T-helper 17 cell (primary cell): ENCODE data around the gene NTSR1. TPM values are rescaled to one million over a fixed set of nuclear protein-coding genes. Genes with fewer than 3 reads are reported as not detected.

ENCODE experiments used
- ATAC-seq: fragments of 150-1000 bp; cut with Tn5 transposase; 2 replicates; pipeline ENCODE4 v1.10.0; 2021; ENCODE audit warnings: mild to moderate bottlenecking, moderate library complexity
- DNase-seq, 3 donors: peaks; one replicate each; pipeline versions ENCODE4 v3.0.0 to v3.0.0-alpha.2; 2020 to 2021
- H3K9me3 ChIP-seq: one replicate; pipeline ENCODE4 v1.7.0; 2013; ENCODE audit warnings: low read length, mild to moderate bottlenecking; ENCODE audit not compliant: control insufficient read depth, poor library complexity, severe bottlenecking
- H3K27ac Mint-ChIP-seq: one replicate; pipeline ENCODE4 v1.8.0; 2022; ENCODE audit warnings: mild to moderate bottlenecking, moderate library complexity, mixed read lengths
- H3K27me3 Mint-ChIP-seq: one replicate; pipeline ENCODE4 v1.8.0; 2022; ENCODE audit warnings: mixed read lengths
- H3K36me3 Mint-ChIP-seq: one replicate; pipeline ENCODE4 v1.8.0; 2022; ENCODE audit warnings: low read depth, mixed read lengths
- H3K4me1 Mint-ChIP-seq: one replicate; pipeline ENCODE4 v1.8.0; 2022; ENCODE audit warnings: mild to moderate bottlenecking, mixed read lengths
- H3K4me3 Mint-ChIP-seq: one replicate; pipeline ENCODE4 v1.8.0; 2022; ENCODE audit warnings: mild to moderate bottlenecking, moderate library complexity, mixed read lengths
- total RNA-seq, 4 donors: library from RNA in 2 of 4; stranded (reverse) in 2 of 4; gene quantifications; one replicate each; pipeline ENCODE4 v1.2.3 and lab custom pipeline; 2022 to 2026

NTSR1 gene
- total RNA-seq, 2 donors from 2014 or later, result 0.10 TPM; not detected in 1

- H3K4me3 Mint-ChIP-seq, result no peak overlapping the region
- no peaks in the 10 kb centered on the region for H3K9me3 ChIP-seq
- DNase-seq, result no peak
- H3K4me1 Mint-ChIP-seq, result peaks cover 3% of the 10 kb centered on the region
- H3K36me3 Mint-ChIP-seq, result no peaks in the 10 kb centered on the region
- H3K27me3 Mint-ChIP-seq, result peaks cover 4% of the 10 kb centered on the region
- H3K27ac Mint-ChIP-seq, result no peak overlapping the region
- no peak for ATAC-seq
These were observed 7.2 kb upstream of the NTSR1 start for GRCh38 chr20:62701161-62702012.

- Mint-ChIP-seq H3K27ac (no peak overlapping the region), H3K36me3 (no peaks in the 10 kb centered on the region), H3K4me1 (peaks cover 3% of the 10 kb centered on the region), H3K4me3 (no peak overlapping the region), H3K27me3 (peaks cover 4% of the 10 kb centered on the region)
- DNase-seq (no peak), ATAC-seq (no peak)
- H3K9me3 ChIP-seq, result no peaks in the 10 kb centered on the region
These were observed 6.7 kb upstream of the NTSR1 start for GRCh38 chr20:62702013-62702300.

GRCh38 chr20:62702895-62703852, 5.5 kb upstream of the NTSR1 start:
- no peaks in the 10 kb centered on the region for H3K9me3 ChIP-seq
- Mint-ChIP-seq H3K4me1 (peaks cover 7% of the 10 kb centered on the region), H3K4me3 (peak overlapping the region; percentile 66), H3K27ac (peak overlapping the region; percentile 19), H3K36me3 (no peaks in the 10 kb centered on the region), H3K27me3 (peaks cover 7% of the 10 kb centered on the region)
- ATAC-seq (peak; percentile 57), DNase-seq (no peak)

- H3K27me3 Mint-ChIP-seq, result peaks cover 9% of the 10 kb centered on the region
- no peak for ATAC-seq
- no peaks in the 10 kb centered on the region for H3K9me3 ChIP-seq
- peaks cover 8% of the 10 kb centered on the region for H3K4me1 Mint-ChIP-seq
- peak overlapping the region; percentile 19 for H3K27ac Mint-ChIP-seq
- DNase-seq, result no peak
- no peaks in the 10 kb centered on the region for H3K36me3 Mint-ChIP-seq
- peak overlapping the region; percentile 66 for H3K4me3 Mint-ChIP-seq
These were observed 4.8 kb upstream of the NTSR1 start for GRCh38 chr20:62703853-62704228.

- Mint-ChIP-seq H3K27ac (no peak overlapping the region), H3K27me3 (peaks cover 9% of the 10 kb centered on the region), H3K36me3 (no peaks in the 10 kb centered on the region), H3K4me1 (peaks cover 8% of the 10 kb centered on the region), H3K4me3 (no peak overlapping the region)
- DNase-seq (no peak), ATAC-seq (no peak)
- no peaks in the 10 kb centered on the region for H3K9me3 ChIP-seq
These were observed 4.2 kb upstream of the NTSR1 start for GRCh38 chr20:62704341-62704948.

GRCh38 chr20:62705627-62706026, 3.0 kb upstream of the NTSR1 start:
- H3K9me3 ChIP-seq, result no peaks in the 10 kb centered on the region
- DNase-seq (no peak), ATAC-seq (no peak)
- Mint-ChIP-seq H3K27ac (no peak overlapping the region), H3K36me3 (no peaks in the 10 kb centered on the region), H3K27me3 (peaks cover 21% of the 10 kb centered on the region), H3K4me1 (peaks cover 8% of the 10 kb centered on the region), H3K4me3 (no peak overlapping the region)

- H3K4me1 Mint-ChIP-seq, result peaks cover 8% of the 10 kb centered on the region
- H3K4me3 Mint-ChIP-seq, result no peak overlapping the region
- no peaks in the 10 kb centered on the region for H3K36me3 Mint-ChIP-seq
- DNase-seq (no peak), ATAC-seq (no peak)
- no peaks in the 10 kb centered on the region for H3K9me3 ChIP-seq
- no peak overlapping the region for H3K27ac Mint-ChIP-seq
- H3K27me3 Mint-ChIP-seq, result peaks cover 22% of the 10 kb centered on the region
These were observed 2.3 kb upstream of the NTSR1 start for GRCh38 chr20:62706344-62706743.

- H3K27me3 Mint-ChIP-seq, result peaks cover 22% of the 10 kb centered on the region
- DNase-seq, result no peak
- H3K27ac Mint-ChIP-seq, result no peak overlapping the region
- ATAC-seq, result no peak
- H3K9me3 ChIP-seq, result no peaks in the 10 kb centered on the region
- peaks cover 8% of the 10 kb centered on the region for H3K4me1 Mint-ChIP-seq
- no peak overlapping the region for H3K4me3 Mint-ChIP-seq
- no peaks in the 10 kb centered on the region for H3K36me3 Mint-ChIP-seq
These were observed 1.8 kb upstream of the NTSR1 start for GRCh38 chr20:62706857-62707256.

GRCh38 chr20:62707276-62707920, 1.2 kb upstream of the NTSR1 start:
- Mint-ChIP-seq H3K4me1 (peaks cover 8% of the 10 kb centered on the region), H3K4me3 (peak overlapping the region; percentile 77), H3K36me3 (no peaks in the 10 kb centered on the region), H3K27me3 (peaks cover 21% of the 10 kb centered on the region), H3K27ac (no peak overlapping the region)
- no peak for DNase-seq
- no peaks in the 10 kb centered on the region for H3K9me3 ChIP-seq
- no peak for ATAC-seq

- H3K9me3 ChIP-seq, result no peaks in the 10 kb centered on the region
- H3K4me3 Mint-ChIP-seq, result peak overlapping the region; percentile 77
- peaks cover 8% of the 10 kb centered on the region for H3K4me1 Mint-ChIP-seq
- H3K27ac Mint-ChIP-seq, result no peak overlapping the region
- DNase-seq (no peak), ATAC-seq (peak; percentile 55)
- no peaks in the 10 kb centered on the region for H3K36me3 Mint-ChIP-seq
- peaks cover 18% of the 10 kb centered on the region for H3K27me3 Mint-ChIP-seq
These were observed 615 bp upstream of the NTSR1 start for GRCh38 chr20:62707921-62708521.

GRCh38 chr20:62709537-62709905, 885 bp downstream of the NTSR1 start:
- Mint-ChIP-seq H3K4me1 (peaks cover 4% of the 10 kb centered on the region), H3K27ac (no peak overlapping the region), H3K4me3 (peak overlapping the region; percentile 61), H3K27me3 (peaks cover 18% of the 10 kb centered on the region), H3K36me3 (no peaks in the 10 kb centered on the region)
- ATAC-seq (no peak), DNase-seq (no peak)
- no peaks in the 10 kb centered on the region for H3K9me3 ChIP-seq

- peak overlapping the region; percentile 64 for H3K4me3 Mint-ChIP-seq
- peaks cover 18% of the 10 kb centered on the region for H3K27me3 Mint-ChIP-seq
- H3K27ac Mint-ChIP-seq, result no peak overlapping the region
- no peaks in the 10 kb centered on the region for H3K9me3 ChIP-seq
- H3K36me3 Mint-ChIP-seq, result no peaks in the 10 kb centered on the region
- H3K4me1 Mint-ChIP-seq, result peaks cover 4% of the 10 kb centered on the region
- ATAC-seq (no peak), DNase-seq (no peak)
These were observed 1.7 kb downstream of the NTSR1 start for GRCh38 chr20:62710221-62710885.
